GM21528 (cell line): ENCODE results near the gene PLEKHG5.

Experiments
- ATAC-seq: cut with Tn5 transposase; IDR thresholded peaks from one replicate; pipeline ENCODE4 v1.9.1; 2021; ENCODE audit warnings: mild to moderate bottlenecking, moderate library complexity; ENCODE audit not compliant: unreplicated experiment, low FRiP score

PLEKHG5 gene

GRCh38 chr1:6483017-6483760 is 8.3 kb downstream of the PLEKHG5 start:
- ATAC-seq, result no peak

- ATAC-seq, result no peak
These were observed 9.6 kb downstream of the PLEKHG5 start for GRCh38 chr1:6481820-6482219.

- no peak for ATAC-seq
These were observed 14.2 kb downstream of the PLEKHG5 start for GRCh38 chr1:6477039-6477820.

DNA sequence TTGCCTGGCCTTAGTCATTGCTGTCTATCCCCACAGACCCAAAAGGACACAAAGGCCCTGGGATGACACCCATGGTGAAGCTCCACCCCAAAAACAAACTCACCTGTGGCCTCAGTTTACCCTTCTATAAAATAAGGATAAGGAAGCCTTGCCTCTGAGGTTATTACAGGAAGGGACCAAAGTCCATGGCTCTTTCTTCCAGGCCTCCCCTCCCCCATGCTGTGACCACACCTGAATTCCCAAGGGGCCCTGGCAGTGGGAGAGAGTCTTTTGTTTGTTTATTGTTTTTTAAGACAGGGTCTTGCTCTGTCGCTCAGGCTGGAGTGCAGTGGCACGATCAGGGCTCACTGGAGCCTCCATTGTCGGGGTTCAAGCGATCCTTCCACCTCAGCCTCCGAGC is 15.0 kb downstream of the PLEKHG5 start:
- ATAC-seq, result no peak

GRCh38 chr1:6475381-6476133 is 15.9 kb downstream of the PLEKHG5 start:
- peak; percentile 74 for ATAC-seq

GRCh38 chr1:6474815-6475282 is 16.6 kb downstream of the PLEKHG5 start:
- no peak for ATAC-seq

GRCh38 chr1:6473974-6474814 is 17.3 kb downstream of the PLEKHG5 start:
- no peak for ATAC-seq

- no peak for ATAC-seq
These were observed 18.3 kb downstream of the PLEKHG5 start for GRCh38 chr1:6473156-6473555.

GRCh38 chr1:6472391-6472790 is 19.1 kb downstream of the PLEKHG5 start:
- no peak for ATAC-seq

DNA sequence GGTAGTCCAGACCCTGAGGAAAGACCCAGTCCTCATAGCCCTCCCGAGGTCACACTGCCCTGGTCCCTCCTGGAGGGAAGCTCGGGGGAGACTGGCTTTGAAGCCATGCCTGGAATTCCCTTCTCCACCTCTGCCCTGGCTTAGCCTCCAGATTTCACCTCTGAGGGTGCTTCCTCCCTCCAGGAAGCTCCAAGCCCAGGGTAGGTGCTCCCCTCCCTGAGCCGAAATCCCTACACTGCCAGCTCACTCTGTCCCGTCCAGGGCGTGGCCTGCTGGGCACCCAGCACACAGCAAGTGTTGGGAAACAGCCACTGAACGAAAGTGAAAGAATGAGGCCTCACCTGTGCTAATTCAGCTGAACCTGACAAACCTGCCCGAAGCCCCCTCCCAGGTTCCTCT is 19.5 kb downstream of the PLEKHG5 start:
- no peak for ATAC-seq

GRCh38 chr1:6471086-6471969 is 20.1 kb downstream of the PLEKHG5 start:
- ATAC-seq, result no peak

DNA sequence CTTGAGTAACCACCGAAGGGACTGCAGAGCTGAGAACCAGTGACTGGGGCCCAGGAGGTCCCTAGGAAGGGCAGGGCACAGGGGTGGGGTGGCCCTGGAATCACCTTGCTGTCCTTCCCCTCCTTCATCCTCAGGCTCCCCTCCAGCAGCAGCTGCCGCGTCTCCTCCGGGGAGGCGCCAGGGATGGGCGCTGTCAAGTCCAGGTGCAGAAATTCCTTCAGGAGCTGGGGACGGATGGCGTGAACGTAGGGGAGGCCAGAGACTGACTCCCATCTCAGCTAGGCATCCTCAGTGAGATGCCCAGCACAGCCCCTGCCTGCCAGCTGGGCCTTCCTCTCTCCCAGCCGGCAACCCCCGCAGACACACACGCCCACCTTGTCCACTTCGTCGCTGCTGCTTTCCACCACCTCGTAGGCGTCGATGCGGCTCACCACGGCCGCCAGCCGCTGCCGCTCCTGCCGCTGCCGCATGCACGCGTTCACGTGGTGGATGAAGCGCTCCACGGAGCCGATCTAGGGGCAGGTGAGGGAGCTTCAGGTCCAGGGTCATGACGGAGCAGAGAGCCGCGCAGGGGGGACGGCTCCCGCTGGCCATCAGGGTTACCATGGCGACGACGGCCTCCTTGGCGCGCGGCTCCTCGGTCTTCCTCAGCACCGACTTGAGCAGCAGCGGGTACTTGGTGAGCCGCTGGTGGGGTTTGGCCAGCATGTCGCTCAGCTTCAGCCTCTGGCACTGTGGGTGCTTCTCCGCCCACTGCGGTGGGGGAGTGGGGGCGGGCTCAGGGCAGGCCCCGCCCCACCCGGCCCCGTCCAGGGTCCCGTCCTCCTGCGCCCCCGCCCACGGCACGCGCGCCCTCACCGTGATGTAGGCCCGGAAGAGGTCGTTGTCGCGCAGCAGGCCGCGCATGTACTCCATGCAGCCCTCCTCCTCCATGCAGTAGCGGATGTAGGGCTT is 21.1 kb downstream of the PLEKHG5 start:
- no peak for ATAC-seq

- no peak for ATAC-seq
These were observed 22.6 kb downstream of the PLEKHG5 start for GRCh38 chr1:6468729-6469461.

DNA sequence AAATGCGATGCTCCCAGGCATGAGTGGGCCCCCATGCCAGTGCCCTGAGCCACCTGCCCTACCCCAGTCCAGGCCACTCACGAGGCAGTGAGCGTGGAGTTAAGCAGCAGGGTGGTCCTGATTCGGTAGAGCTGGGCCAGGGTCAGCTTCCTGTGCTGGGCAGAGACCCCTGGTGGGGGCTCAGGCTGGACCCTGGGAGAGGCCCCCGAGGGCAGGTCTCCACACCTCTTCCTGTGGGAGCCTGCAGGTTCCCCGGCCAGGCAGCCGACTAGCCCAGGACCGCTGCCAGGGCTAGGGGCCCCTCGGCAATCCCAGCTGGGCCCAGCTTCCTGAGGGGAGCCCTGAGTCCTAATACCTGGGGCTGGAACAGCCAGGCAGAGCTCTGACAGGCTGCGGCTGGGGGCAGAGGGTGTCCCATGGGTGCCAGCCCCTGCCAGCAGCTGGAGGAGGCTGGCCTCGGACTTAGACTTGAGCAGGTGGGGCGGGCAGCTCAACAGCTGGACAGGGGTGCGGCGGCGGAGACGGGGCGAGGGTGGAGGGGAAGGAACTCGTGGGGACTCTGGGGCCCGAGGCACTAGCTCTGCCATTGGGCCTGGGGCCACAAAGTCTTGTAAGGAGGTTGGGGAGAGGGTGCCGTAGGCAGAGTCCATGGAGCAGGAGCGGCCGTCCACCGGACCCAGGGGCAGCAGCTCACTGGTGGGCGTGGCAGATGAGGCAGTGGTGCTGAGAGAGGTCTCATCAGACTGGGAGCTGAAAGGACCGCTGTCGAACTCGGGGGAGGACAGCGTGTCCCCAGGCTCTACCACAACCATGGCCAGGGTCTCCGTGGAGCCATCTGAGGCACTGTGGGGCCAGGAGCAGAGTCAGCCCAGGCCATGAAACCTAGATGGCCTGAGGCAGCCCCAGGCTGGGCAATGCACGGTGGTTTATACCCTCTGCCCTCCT is 23.5 kb downstream of the PLEKHG5 start:
- no peak for ATAC-seq

GRCh38 chr1:6467224-6467623 is 24.2 kb downstream of the PLEKHG5 start:
- no peak for ATAC-seq

GRCh38 chr1:6466751-6467150 is 24.7 kb downstream of the PLEKHG5 start:
- no peak for ATAC-seq
